ENCODE measurements around the gene C1QBP.

C1QBP gene

GRCh38 chr17:5478992-5479391, 40.0 kb upstream of the C1QBP start:
- no peaks in the 10 kb centered on the region for H3K4me1 ChIP-seq (ENCODE audit: insufficient read depth, insufficient read length)
- no peak overlapping the region for H3K9ac ChIP-seq (ENCODE audit: insufficient read length, low read depth)
- peaks cover 90% of the 10 kb centered on the region for H3K36me3 ChIP-seq (ENCODE audit: insufficient read depth, insufficient read length, low read length)
- no peak overlapping the region for H3K4me3 ChIP-seq (ENCODE audit: insufficient read length, low read depth)
- DNase-seq (ENCODE audit: low read depth, low spot score), result no peak
- TF ChIP-seq YY1 (IDR thresholded peaks at IDR 0.05; ENCODE audit: insufficient read depth, insufficient read length), result no peak
- TF ChIP-seq ZNF274 (IDR thresholded peaks at IDR 0.05; ENCODE audit: low read depth, low read length), result no peak
- TF ChIP-seq SUZ12 (IDR thresholded peaks at IDR 0.05; ENCODE audit: extremely low read depth, insufficient read depth, insufficient read length), result no peak
- H3K27me3 ChIP-seq (ENCODE audit: insufficient read depth, insufficient read length), result no peaks in the 10 kb centered on the region
- H3K9me3 ChIP-seq (ENCODE audit: insufficient read depth, low read length), result no peaks in the 10 kb centered on the region

- Histone ChIP-seq H3K4me3 (ENCODE audit: insufficient read length, low read depth) (no peak overlapping the region), H3K27me3 (ENCODE audit: insufficient read depth, insufficient read length) (no peaks in the 10 kb centered on the region), H3K4me1 (ENCODE audit: insufficient read depth, insufficient read length) (no peaks in the 10 kb centered on the region), H3K9me3 (ENCODE audit: insufficient read depth, low read length) (no peaks in the 10 kb centered on the region), H3K9ac (ENCODE audit: insufficient read length, low read depth) (no peak overlapping the region), H3K36me3 (ENCODE audit: insufficient read depth, insufficient read length, low read length) (peaks cover 61% of the 10 kb centered on the region)
- TF ChIP-seq SUZ12 (IDR thresholded peaks at IDR 0.05; ENCODE audit: extremely low read depth, insufficient read depth, insufficient read length) (no peak), YY1 (IDR thresholded peaks at IDR 0.05; ENCODE audit: insufficient read depth, insufficient read length) (no peak), ZNF274 (IDR thresholded peaks at IDR 0.05; ENCODE audit: low read depth, low read length) (no peak)
- DNase-seq (ENCODE audit: low read depth, low spot score), result no peak
Measured at GRCh38 chr17:5473906-5474305, 35.0 kb upstream of the C1QBP start.

- no peaks in the 10 kb centered on the region for H3K27me3 ChIP-seq (ENCODE audit: insufficient read depth, insufficient read length)
- TF ChIP-seq YY1 (IDR thresholded peaks at IDR 0.05; ENCODE audit: insufficient read depth, insufficient read length), result no peak
- no peak for TF ChIP-seq SUZ12 (IDR thresholded peaks at IDR 0.05; ENCODE audit: extremely low read depth, insufficient read depth, insufficient read length)
- no peak for TF ChIP-seq ZNF274 (IDR thresholded peaks at IDR 0.05; ENCODE audit: low read depth, low read length)
- H3K36me3 ChIP-seq (ENCODE audit: insufficient read depth, insufficient read length, low read length), result peaks cover 47% of the 10 kb centered on the region
- H3K9me3 ChIP-seq (ENCODE audit: insufficient read depth, low read length), result no peaks in the 10 kb centered on the region
- H3K4me3 ChIP-seq (ENCODE audit: insufficient read length, low read depth), result no peak overlapping the region
- no peak for DNase-seq (ENCODE audit: low read depth, low spot score)
- no peak overlapping the region for H3K9ac ChIP-seq (ENCODE audit: insufficient read length, low read depth)
- no peaks in the 10 kb centered on the region for H3K4me1 ChIP-seq (ENCODE audit: insufficient read depth, insufficient read length)
Measured at GRCh38 chr17:5472511-5472910, 33.6 kb upstream of the C1QBP start.

- Histone ChIP-seq H3K4me3 (ENCODE audit: insufficient read length, low read depth) (peak overlapping the region; percentile 90), H3K9ac (ENCODE audit: insufficient read length, low read depth) (peak overlapping the region; percentile 98), H3K36me3 (ENCODE audit: insufficient read depth, insufficient read length, low read length) (peaks cover 26% of the 10 kb centered on the region), H3K27me3 (ENCODE audit: insufficient read depth, insufficient read length) (no peaks in the 10 kb centered on the region), H3K9me3 (ENCODE audit: insufficient read depth, low read length) (no peaks in the 10 kb centered on the region), H3K4me1 (ENCODE audit: insufficient read depth, insufficient read length) (no peaks in the 10 kb centered on the region)
- TF ChIP-seq SUZ12 (IDR thresholded peaks at IDR 0.05; ENCODE audit: extremely low read depth, insufficient read depth, insufficient read length) (no peak), YY1 (IDR thresholded peaks at IDR 0.05; ENCODE audit: insufficient read depth, insufficient read length) (no peak), ZNF274 (IDR thresholded peaks at IDR 0.05; ENCODE audit: low read depth, low read length) (no peak)
- DNase-seq (ENCODE audit: low read depth, low spot score), result no peak
Measured at GRCh38 chr17:5468075-5468473, 29.1 kb upstream of the C1QBP start.

GRCh38 chr17:5467416-5467815, 28.5 kb upstream of the C1QBP start:
- Histone ChIP-seq H3K4me1 (ENCODE audit: insufficient read depth, insufficient read length) (no peaks in the 10 kb centered on the region), H3K9me3 (ENCODE audit: insufficient read depth, low read length) (no peaks in the 10 kb centered on the region), H3K4me3 (ENCODE audit: insufficient read length, low read depth) (peak overlapping the region; percentile 90), H3K9ac (ENCODE audit: insufficient read length, low read depth) (peak overlapping the region; percentile 98), H3K36me3 (ENCODE audit: insufficient read depth, insufficient read length, low read length) (peaks cover 23% of the 10 kb centered on the region), H3K27me3 (ENCODE audit: insufficient read depth, insufficient read length) (no peaks in the 10 kb centered on the region)
- no peak for TF ChIP-seq ZNF274 (IDR thresholded peaks at IDR 0.05; ENCODE audit: low read depth, low read length)
- TF ChIP-seq YY1 (IDR thresholded peaks at IDR 0.05; ENCODE audit: insufficient read depth, insufficient read length), result no peak
- TF ChIP-seq SUZ12 (IDR thresholded peaks at IDR 0.05; ENCODE audit: extremely low read depth, insufficient read depth, insufficient read length), result no peak
- no peak for DNase-seq (ENCODE audit: low read depth, low spot score)

GRCh38 chr17:5466295-5466694, 27.3 kb upstream of the C1QBP start:
- TF ChIP-seq ZNF274 (IDR thresholded peaks at IDR 0.05; ENCODE audit: low read depth, low read length), result no peak
- TF ChIP-seq YY1 (IDR thresholded peaks at IDR 0.05; ENCODE audit: insufficient read depth, insufficient read length), result no peak
- no peak for TF ChIP-seq SUZ12 (IDR thresholded peaks at IDR 0.05; ENCODE audit: extremely low read depth, insufficient read depth, insufficient read length)
- H3K9ac ChIP-seq (ENCODE audit: insufficient read length, low read depth), result no peak overlapping the region
- no peaks in the 10 kb centered on the region for H3K27me3 ChIP-seq (ENCODE audit: insufficient read depth, insufficient read length)
- no peak for DNase-seq (ENCODE audit: low read depth, low spot score)
- H3K36me3 ChIP-seq (ENCODE audit: insufficient read depth, insufficient read length, low read length), result peaks cover 23% of the 10 kb centered on the region
- no peak overlapping the region for H3K4me3 ChIP-seq (ENCODE audit: insufficient read length, low read depth)
- H3K9me3 ChIP-seq (ENCODE audit: insufficient read depth, low read length), result no peaks in the 10 kb centered on the region
- no peaks in the 10 kb centered on the region for H3K4me1 ChIP-seq (ENCODE audit: insufficient read depth, insufficient read length)

- no peak for DNase-seq (ENCODE audit: low read depth, low spot score)
- no peaks in the 10 kb centered on the region for H3K4me1 ChIP-seq (ENCODE audit: insufficient read depth, insufficient read length)
- H3K27me3 ChIP-seq (ENCODE audit: insufficient read depth, insufficient read length), result no peaks in the 10 kb centered on the region
- H3K36me3 ChIP-seq (ENCODE audit: insufficient read depth, insufficient read length, low read length), result peaks cover 32% of the 10 kb centered on the region
- no peaks in the 10 kb centered on the region for H3K9me3 ChIP-seq (ENCODE audit: insufficient read depth, low read length)
- no peak overlapping the region for H3K9ac ChIP-seq (ENCODE audit: insufficient read length, low read depth)
- H3K4me3 ChIP-seq (ENCODE audit: insufficient read length, low read depth), result no peak overlapping the region
- TF ChIP-seq YY1 (IDR thresholded peaks at IDR 0.05; ENCODE audit: insufficient read depth, insufficient read length), result no peak
- TF ChIP-seq SUZ12 (IDR thresholded peaks at IDR 0.05; ENCODE audit: extremely low read depth, insufficient read depth, insufficient read length), result no peak
- no peak for TF ChIP-seq ZNF274 (IDR thresholded peaks at IDR 0.05; ENCODE audit: low read depth, low read length)
Measured at GRCh38 chr17:5464717-5465507, 26.0 kb upstream of the C1QBP start.
